HG02884 (cell line): ENCODE measurements around the gene ARHGAP26.

ENCODE experiments used
- ATAC-seq: cut with Tn5 transposase; IDR thresholded peaks from one replicate; pipeline ENCODE4 v1.9.1; 2021; ENCODE audit warnings: mild to moderate bottlenecking, moderate library complexity; ENCODE audit not compliant: unreplicated experiment

ARHGAP26 gene

GRCh38 chr5:143101725-143102386, 331.7 kb downstream of the ARHGAP26 start:
- no peak for ATAC-seq

DNA sequence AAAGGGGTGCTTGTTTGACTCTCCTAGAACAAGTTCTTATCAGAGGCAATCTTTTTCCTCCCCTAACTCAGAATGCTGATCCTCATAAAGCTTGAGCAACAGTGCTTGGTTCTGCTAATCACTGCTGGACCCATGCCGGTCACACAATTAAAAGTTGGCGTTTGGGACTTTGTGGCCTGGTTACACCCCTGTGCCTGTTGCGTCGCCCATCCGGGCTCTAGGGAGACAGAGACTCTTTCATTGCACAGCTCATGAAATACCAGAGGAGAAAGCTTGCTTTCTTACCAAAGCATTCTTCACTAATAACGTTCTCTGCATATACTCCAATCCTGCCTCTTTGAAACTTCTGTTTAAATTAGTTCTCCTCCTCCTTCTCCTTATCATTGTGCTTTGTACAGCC, 332.2 kb downstream of the ARHGAP26 start:
- ATAC-seq: no peak

GRCh38 chr5:143105216-143105905, 335.2 kb downstream of the ARHGAP26 start:
- ATAC-seq: no peak

GRCh38 chr5:143106174-143106573, 336.0 kb downstream of the ARHGAP26 start:
- no peak for ATAC-seq

DNA sequence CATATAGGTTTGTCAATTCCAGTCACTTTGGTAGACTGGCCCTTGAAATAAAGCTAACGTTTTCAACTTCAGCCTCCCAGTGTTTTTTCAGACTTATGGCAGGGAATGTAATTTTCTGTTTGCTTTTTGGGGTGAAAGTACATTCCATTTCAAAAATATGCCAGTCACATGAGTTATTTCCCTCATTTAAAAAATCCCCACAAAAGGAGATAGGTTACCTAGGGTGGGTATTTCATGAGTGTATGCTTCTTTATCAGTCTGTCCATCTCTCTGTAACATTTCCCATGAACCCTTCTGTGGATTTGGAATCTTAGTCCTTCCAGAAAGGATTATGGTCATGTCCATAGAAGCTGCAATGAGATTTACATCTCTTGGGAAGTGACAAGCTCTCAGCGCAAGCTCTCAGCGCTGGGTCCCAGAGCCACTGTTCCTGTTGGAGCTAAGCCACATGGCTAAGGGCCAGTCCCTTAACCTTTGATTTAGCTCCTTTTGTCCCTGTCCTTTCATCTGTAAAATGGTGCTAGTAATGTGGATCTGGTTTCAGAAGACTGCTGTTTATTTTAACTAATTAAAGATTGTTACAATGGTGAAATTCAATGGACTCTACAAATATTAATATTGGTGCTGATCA, 338.4 kb downstream of the ARHGAP26 start:
- ATAC-seq: no peak

GRCh38 chr5:143110591-143110990, 340.4 kb downstream of the ARHGAP26 start:
- ATAC-seq: no peak

DNA sequence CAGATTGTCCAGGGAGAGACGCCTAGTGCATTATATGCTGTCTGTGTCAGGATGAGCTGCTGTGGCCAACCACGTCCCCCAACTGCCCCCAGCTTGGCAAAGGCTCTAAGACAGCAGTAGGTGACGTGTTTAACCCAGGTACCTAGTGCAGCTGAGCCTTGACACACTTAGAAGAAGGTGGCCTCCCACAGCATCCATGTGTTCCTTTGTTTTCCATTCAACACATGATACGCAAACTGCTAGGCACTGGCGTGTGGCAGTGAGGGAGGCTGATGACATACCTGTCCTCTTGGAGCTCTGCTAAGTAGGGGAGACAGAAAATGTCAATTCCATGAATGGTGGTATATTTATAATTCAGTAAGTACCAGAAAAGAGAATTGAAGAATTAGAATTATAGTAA, 341.6 kb downstream of the ARHGAP26 start:
- ATAC-seq: no peak

DNA sequence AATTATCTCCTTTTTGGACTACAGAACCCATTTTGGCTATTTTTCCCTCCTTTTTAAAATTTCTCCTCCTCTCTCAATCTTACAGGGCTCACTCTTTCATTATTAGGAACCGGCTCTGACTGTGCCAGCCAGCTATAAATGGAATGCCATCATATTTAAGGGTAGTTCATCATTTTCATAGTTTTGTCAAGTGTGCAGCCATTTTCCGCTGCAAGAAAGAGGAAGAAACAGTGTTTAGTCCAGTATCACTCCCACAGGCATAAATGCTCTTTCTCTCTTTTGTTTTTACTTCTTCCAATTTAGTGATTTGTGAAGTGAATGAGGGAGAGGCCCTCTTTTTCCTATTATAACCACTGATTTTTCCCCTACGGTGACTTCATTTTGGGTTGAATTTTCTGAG, 343.3 kb downstream of the ARHGAP26 start:
- ATAC-seq: no peak

- no peak for ATAC-seq
Observed at GRCh38 chr5:143114481-143114880, 344.3 kb downstream of the ARHGAP26 start.

DNA sequence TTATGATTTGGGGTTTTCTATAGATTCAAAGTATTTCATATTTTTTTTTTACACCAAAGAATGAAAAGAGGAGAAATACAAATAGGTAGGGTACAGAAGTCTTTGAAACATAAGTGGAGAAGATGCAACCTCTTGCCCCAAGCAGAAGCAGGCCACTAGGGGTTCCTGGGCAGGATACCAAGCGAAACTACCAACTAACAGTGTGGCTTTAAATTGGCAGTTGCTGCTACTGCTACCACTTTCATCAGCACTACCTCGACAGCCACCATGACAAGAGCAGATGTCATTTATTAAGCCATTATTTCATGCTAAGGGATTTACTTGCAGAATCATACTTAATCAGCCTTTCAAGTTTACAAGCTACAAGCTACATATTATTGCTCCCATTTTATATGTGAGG, 345.2 kb downstream of the ARHGAP26 start:
- ATAC-seq: no peak

GRCh38 chr5:143116814-143117213, 346.6 kb downstream of the ARHGAP26 start:
- no peak for ATAC-seq

- ATAC-seq: no peak
Observed at GRCh38 chr5:143117821-143118220, 347.6 kb downstream of the ARHGAP26 start.

DNA sequence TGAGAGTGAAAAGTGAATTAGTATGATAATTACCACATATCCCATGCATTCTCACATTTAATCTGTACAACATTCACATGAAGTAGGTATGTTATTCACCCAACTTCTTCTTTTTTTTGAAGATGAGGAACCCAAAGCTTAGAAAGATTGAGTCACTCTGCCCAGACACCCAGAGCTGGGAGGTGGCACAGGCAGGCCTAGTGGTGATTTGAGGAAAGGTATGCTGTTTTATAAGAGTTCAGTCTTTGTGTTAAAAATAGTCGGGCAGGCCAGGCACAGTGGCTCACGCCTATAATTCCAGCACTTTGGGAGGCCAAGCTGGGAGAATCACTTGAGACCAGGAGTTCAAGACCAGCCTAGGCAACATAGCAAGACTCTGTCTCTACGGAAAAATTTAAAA, 348.0 kb downstream of the ARHGAP26 start:
- ATAC-seq: no peak

- peak; percentile 4 for ATAC-seq
Observed at GRCh38 chr5:143118818-143119217, 348.6 kb downstream of the ARHGAP26 start.

DNA sequence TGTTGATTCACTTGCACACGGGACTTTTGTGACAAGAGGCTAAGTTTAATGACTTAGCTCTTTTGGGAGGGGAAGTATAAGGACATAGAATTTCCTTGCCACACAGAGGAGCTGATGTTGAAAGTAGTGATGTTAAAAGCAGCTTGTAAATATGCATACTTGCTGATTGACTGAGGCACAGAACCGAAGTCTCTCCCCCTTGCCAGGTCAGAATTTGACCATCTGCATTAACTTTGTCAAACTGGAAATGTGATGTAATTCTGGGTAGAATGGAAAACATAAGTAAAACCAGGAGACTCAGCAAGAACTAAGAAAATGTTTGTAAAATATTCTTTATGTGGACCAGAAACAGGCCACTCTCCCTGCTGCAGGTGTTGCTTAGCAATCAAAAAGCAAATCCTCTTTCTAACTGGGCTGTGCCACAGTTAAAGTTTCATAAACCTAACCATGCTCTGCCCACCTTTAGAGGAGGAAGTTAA, 349.2 kb downstream of the ARHGAP26 start:
- peak; percentile 50 for ATAC-seq

DNA sequence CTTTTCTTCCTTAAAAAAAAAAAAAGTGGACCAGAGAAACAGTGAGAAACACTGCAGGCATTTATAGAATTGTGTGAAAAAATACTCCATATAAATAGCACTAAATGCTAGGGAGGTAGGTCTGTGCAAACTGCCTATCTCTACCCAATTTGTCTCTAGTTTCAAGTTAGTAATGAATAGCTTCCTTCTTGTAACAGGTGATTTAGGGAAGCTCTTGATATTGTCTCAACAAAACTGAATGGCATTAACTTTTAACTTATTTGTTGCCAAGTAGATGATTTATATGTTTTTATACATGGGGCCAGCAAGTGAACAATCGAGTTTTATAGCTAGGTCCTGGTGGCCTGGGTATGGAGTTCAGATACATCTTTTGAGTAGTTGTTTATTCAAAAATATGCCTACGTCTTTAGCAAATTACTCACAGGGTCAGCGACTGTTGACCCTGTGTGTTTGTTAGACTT, 349.7 kb downstream of the ARHGAP26 start:
- ATAC-seq: no peak

DNA sequence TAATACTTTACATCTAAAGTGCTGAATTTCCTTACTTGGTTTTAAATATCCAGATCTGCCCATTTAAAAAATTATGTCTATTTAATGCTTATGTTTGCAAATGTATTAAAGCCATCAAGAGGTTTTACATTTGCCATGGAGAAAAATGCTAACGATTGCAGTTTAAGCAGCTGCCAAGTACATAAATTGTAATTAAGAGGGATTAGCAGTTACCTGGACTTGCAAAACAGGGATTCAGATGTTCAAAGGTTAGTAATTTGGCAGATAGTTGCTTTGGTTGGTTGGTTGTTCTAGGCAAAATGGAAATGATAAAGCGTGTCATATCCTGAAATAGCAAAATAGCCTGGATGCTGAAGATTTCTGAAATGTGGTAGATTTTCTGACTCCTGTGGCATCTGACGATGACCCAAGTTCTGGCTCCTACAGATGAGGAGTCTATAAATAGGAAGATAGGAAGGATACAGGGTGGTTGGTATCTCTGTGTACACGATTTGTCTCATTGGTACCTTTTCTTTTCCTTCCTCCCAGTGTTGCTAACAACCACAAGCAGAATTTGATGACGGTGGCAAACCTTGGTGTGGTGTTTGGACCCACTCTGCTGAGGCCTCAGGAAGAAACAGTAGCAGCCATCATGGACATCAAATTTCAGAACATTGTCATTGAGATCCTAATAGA, 350.4 kb downstream of the ARHGAP26 start:
- ATAC-seq: no peak

- no peak for ATAC-seq
Observed at GRCh38 chr5:143121135-143121475, 350.9 kb downstream of the ARHGAP26 start.

DNA sequence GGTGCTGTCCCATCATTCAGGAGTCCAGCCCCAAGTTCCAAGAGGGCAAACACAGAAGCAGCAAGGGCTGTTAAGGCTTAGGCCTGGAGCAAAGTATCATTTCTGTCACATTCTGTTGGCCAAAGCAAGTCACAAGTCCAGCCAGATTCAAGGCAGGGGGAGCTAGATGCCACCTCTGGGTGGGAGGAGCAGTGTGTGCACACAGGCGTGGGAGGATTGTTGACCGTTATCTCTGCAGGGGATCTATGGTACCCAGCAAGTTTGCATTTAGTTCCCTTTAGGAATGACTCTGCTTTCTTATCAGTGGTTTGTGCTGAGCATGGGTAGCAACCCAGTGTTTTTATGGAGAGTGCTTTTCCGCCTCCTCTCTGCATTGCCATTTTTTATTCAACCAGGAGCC, 354.4 kb downstream of the ARHGAP26 start:
- ATAC-seq: no peak

- no peak for ATAC-seq
Observed at GRCh38 chr5:143126174-143127019, 356.2 kb downstream of the ARHGAP26 start.
